ENCODE measurements around the gene NHERF1.
A peak's percentile ranks its signal among the peaks of the same experiment; 100 is the strongest.

The NHERF1 gene

GRCh38 chr17:74748529-74749278 lies at the start of gene NHERF1:
TSS of gene NHERF1 (plus strand) at chr17:74748628. CDS start at chr17:74748847, 219 bp downstream.
- DNase-seq = peak; percentile 93 to 98

GRCh38 chr17:74699236-74699635 lies 49.2 kb upstream of the NHERF1 start:
- no peak for DNase-seq

GRCh38 chr17:74702116-74702871 lies 46.1 kb upstream of the NHERF1 start:
- no peak for DNase-seq

- no peak for DNase-seq
These were observed 45.1 kb upstream of the NHERF1 start for GRCh38 chr17:74703311-74703710.

GRCh38 chr17:74704544-74704943 lies 43.9 kb upstream of the NHERF1 start:
- DNase-seq = no peak

- DNase-seq = no peak
These were observed 37.2 kb upstream of the NHERF1 start for GRCh38 chr17:74711058-74711824.

- DNase-seq = no peak
These were observed 36.1 kb upstream of the NHERF1 start for GRCh38 chr17:74712301-74712700.

- DNase-seq = no peak
These were observed 35.7 kb upstream of the NHERF1 start, which contains the start of gene CD300LF for GRCh38 chr17:74712756-74713155. TSS of gene CD300LF (minus strand) at chr17:74712923. CDS start at chr17:74712866, 57 bp downstream.

GRCh38 chr17:74713171-74713755 lies 35.2 kb upstream of the NHERF1 start:
- DNase-seq = no peak

- no peak for DNase-seq
These were observed 33.3 kb upstream of the NHERF1 start for GRCh38 chr17:74715144-74715543.

- no peak for DNase-seq
These were observed 27.9 kb upstream of the NHERF1 start for GRCh38 chr17:74720506-74720905.

GRCh38 chr17:74722782-74723181 lies 25.6 kb upstream of the NHERF1 start:
- DNase-seq = no peak

- no peak for DNase-seq
These were observed 24.5 kb upstream of the NHERF1 start for GRCh38 chr17:74723891-74724290.

GRCh38 chr17:74725111-74725510 lies 23.3 kb upstream of the NHERF1 start:
- no peak for DNase-seq

- DNase-seq = no peak
These were observed 20.3 kb upstream of the NHERF1 start for GRCh38 chr17:74728033-74728701.

GRCh38 chr17:74728702-74729075 lies 19.7 kb upstream of the NHERF1 start:
- no peak for DNase-seq

- no peak for DNase-seq
These were observed 19.1 kb upstream of the NHERF1 start for GRCh38 chr17:74729368-74729767.

- no peak for DNase-seq
These were observed 18.6 kb upstream of the NHERF1 start for GRCh38 chr17:74729866-74730265.

- no peak for DNase-seq
These were observed 17.7 kb upstream of the NHERF1 start for GRCh38 chr17:74730491-74731346.

- DNase-seq = no peak
These were observed 17.2 kb upstream of the NHERF1 start for GRCh38 chr17:74731347-74731605.

- no peak for DNase-seq
These were observed 16.2 kb upstream of the NHERF1 start for GRCh38 chr17:74732042-74732867.

All from NCI-H1930 (cell line).